D341Med (cell line): Measurements from ENCODE around the gene CECR2.

ENCODE experiments used
- DNase-seq: peaks from one replicate; pipeline ENCODE4 v3.0.0; 2012; ENCODE audit warnings: low spot score

The CECR2 gene

GRCh38 chr22:17575681-17576080 lies 206.4 kb downstream of the CECR2 start:
- DNase-seq: no peak

- no peak for DNase-seq
Observed at GRCh38 chr22:17576470-17576869, 207.2 kb downstream of the CECR2 start.

DNA sequence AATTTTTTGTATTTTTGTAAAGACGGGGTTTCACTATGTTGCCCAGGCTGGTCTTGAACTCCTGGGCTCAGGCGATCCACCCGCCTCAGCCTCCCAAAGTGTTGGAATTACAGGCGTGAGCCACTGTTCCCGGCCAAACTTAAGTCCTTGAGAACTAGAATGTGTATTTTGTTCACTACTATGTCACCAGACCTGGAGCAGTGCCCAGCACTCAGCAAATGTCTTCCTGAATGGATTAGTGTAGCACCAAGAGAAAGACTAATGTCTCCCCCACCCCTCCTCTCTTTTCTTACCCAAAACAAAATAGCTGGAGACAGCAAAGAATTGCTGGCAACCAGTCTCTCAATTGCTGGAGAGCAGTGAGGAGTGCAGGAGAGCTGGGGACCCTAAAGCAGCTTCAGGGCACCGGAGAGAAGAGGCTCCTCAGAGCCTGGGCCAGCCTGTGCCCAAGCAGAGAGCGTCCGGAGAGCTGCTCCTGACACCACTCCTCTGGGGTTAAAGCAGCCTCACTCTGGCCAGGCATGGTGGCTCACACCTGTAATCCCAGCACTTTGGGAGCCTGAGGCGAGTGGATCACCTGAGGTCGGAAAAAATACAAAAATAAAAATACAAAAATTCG lies 209.0 kb downstream of the CECR2 start:
- no peak for DNase-seq

- no peak for DNase-seq
Observed at GRCh38 chr22:17579535-17579981, 210.3 kb downstream of the CECR2 start.

GRCh38 chr22:17580441-17581031 lies 211.3 kb downstream of the CECR2 start:
- DNase-seq: no peak

DNA sequence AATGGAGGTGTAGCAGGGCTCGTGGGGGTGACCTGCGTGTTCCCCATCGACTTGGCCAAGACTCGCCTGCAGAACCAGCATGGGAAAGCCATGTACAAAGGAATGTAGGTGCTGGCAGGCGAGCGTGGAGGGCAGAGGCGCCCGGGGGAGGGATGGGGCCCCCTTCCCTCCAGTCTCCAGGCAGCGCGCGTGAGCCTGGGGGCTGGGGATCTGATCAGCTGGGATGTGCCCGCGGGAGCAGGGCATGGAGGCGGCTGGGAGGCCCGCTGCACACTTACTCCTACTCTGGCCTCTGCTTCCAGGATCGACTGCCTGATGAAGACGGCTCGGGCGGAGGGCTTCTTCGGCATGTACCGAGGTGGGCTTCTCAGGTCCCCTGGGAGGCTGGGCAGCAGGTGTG lies 211.8 kb downstream of the CECR2 start:
- DNase-seq: no peak

- no peak for DNase-seq
Observed at GRCh38 chr22:17581631-17582030, 212.4 kb downstream of the CECR2 start.

GRCh38 chr22:17583151-17583550 lies 213.9 kb downstream of the CECR2 start:
- no peak for DNase-seq

GRCh38 chr22:17586831-17587440 lies 217.7 kb downstream of the CECR2 start:
- no peak for DNase-seq

GRCh38 chr22:17587629-17588028 lies 218.4 kb downstream of the CECR2 start:
- DNase-seq: peak; percentile 37

GRCh38 chr22:17588606-17589005 lies 219.3 kb downstream of the CECR2 start:
- no peak for DNase-seq

DNA sequence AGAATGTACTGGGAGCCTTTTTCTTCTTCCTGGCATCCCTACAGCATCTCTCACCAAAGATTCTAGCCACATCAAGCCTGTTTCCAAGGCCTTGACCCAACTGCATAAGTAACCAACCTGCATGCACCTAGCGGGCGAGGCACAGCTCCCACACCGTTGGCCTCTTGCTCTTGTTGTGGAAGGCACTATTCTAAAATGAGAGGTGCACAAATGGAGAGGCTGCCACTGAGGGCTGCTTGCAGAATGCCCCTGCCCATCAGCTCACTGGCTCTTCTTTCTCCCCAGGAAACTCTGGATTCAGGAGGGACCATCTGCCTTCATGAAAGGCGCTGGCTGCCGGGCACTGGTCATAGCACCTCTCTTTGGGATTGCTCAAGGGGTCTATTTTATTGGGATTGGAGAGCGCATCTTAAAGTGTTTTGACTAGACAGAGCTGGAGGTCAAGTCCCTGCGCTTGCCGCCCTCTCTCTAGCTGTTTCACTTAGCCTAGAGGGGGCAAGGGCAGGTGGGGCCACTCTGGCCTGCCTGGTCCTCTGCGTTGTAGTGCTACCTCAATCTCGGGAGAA lies 220.6 kb downstream of the CECR2 start:
- peak; percentile 21 for DNase-seq

- DNase-seq: no peak
Observed at GRCh38 chr22:17590586-17590985, 221.3 kb downstream of the CECR2 start.

DNA sequence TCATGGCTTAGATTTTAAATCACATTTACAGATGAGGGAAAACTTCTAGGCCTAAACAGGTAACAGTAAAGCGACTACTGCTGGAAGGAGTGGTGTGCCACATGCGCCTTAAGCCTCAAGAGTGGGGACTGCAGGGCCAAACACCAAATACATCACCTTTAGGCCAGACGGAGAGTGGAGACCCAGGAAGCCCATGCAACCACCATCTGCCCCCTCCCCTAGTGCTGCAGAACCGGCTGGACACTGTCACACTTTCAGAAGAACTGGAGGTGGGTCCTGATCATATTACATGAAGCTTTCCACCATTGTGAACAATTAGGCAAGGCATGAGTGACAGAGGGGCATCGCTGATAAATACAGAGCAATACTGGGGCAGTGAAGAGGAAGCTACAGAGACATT lies 222.9 kb downstream of the CECR2 start:
- no peak for DNase-seq

DNA sequence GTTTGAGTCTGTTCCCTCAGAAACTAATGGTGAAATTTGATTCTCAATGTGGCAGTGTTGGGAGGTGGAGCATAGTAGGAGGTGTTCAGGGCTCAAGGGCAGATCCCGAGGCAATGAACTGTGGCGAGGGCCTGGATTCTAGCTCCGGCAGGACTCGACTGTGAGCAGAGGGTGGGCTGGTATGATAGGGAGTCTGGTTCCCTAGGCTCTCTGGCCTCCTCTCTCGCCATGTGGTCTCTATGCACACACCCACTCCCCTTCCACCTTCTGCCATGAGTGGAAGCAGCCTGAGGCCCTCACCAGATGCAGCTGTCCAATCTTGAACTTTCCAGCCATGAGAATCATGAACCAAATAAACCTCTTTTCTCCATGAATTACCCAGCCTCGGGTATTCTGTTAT lies 227.0 kb downstream of the CECR2 start:
- no peak for DNase-seq

DNA sequence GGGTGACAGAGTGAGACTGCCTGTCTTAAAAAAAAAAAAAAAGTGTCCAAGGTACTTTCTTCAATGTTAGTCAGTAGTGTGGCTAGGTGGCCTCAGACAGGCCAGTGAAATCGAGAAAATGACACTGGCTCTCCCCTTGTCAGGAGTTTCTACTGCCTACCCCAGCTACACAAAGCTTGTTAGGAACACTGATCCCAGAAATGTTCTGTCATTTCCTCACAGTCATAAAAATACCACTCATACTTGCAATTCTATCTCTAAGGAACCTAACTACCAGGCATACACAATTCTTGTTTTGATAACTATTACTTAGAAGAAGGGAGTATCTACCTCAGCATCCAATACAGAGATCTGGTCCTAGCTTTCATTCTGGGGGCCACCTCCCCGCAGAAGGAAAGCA lies 228.0 kb downstream of the CECR2 start:
- DNase-seq: no peak

DNA sequence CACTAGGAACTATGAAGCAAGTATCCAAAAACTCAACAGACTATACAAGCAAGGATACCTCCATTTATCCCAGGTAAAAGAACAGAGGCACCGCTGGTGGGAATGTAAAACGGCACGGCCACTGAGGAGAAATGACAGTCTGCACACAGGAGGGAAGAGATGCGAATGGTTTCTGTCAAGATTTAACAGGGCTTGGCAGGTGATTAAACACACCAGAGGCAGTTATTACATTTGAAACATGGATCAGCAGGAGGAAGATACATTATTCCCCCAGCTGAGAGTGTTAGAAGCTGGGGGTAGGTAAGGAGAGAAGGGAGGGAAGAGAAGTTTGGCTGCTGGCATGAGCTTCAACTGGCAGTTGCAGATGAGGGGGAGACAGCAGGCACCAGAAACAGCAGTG lies 229.1 kb downstream of the CECR2 start:
- no peak for DNase-seq

GRCh38 chr22:17601031-17601430 lies 231.8 kb downstream of the CECR2 start:
- DNase-seq: no peak

- DNase-seq: no peak
Observed at GRCh38 chr22:17603668-17604067, 234.4 kb downstream of the CECR2 start.

DNA sequence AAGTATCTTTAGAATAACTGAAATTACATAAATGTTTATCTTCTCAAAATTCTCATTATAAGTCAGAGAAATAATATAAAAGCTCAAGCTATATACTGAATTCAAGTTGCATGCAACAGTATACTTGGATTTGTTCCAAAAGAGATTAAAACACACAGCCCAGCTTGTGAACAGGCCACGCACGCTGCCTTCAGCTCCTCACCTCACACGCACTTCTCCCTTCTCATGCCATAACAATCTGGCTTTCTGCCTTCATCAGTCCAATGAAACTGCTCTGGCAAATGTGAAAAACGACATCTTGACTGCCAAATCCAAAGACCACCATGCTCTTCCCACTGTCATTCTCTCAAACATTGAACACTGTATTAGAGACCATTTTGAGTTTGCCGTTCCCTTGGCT lies 237.2 kb downstream of the CECR2 start:
- DNase-seq: peak; percentile 68
